GM21825 (cell line): Measurements from ENCODE around the gene TMC6.
"Not testable (repeated sequence)": the region's sequence is repeated elsewhere in the genome, so short reads cannot be mapped to it uniquely, and the experiment has no call there.

Experiments
- ATAC-seq: cut with Tn5 transposase; IDR thresholded peaks from one replicate; pipeline ENCODE4 v1.9.1; 2021; ENCODE audit warnings: mild to moderate bottlenecking, moderate library complexity; ENCODE audit not compliant: unreplicated experiment

TMC6 gene

DNA sequence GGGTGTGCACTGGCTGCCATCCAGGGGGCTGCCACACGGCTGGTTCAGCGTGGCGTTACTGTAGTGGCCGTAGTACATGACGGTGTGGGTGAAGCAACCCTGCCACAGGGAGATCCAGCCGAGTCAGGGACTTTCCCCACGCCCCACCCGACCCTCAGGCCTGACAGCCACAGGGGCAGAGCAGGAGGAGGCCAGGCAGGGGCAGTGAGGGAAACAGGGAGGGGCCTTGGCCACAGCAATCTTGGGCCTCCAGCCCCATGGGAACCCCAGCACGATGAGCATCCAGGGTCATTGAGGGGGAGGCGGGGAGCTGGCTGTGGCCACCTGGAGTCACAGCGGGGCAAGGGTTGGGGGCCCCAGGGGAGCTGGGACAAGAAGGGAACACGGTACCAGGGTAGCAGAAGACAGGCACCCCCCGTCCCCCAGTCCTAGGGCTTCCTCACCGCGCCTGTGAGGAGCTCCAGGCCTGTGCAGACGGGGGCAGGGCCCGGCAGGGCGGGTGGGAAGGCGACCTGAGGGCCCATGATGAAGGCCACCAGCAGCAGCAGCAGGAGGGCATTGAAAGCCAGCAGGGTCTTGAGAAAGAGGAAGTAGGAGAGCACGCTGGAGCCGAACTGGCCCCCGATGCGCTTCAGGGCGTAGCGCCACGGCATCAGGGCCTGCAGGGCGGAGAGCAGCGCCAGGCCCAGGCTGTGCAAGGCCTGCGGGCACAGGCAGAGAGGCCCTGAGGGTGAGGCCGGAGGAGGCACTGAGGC, 4.3 kb downstream of the TMC6 start:
- no peak for ATAC-seq

DNA sequence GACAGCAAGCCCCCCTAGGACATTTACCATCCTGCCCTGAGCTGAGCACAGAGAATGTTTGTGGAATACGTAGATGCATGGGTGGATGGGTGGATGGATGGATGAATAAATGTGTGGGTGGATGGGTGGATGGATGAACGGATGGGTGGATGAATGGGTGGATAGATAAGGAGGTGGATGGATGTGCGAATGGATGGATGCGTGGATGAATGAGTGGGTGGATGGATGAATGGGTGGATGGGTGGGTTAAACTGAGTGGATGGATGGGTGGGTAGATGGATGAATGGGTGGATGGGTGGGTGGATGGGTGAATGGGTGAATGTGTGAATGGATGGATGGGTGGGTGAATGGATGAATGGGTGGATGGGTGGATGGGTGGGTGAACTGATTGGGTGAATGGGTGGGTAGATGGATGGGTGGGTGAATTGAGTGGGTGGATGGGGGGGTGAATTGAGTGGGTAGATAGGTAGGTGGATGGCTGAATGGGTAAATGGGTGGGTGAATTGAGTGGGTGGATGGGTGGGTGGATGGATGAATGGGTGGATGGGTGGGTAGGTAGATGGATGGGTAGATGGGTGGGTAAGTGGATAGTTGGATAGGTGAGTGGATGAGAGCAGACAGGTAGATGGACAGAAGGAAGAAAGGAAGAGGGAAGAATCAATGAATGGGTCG, 5.2 kb downstream of the TMC6 start:
- no peak for ATAC-seq

DNA sequence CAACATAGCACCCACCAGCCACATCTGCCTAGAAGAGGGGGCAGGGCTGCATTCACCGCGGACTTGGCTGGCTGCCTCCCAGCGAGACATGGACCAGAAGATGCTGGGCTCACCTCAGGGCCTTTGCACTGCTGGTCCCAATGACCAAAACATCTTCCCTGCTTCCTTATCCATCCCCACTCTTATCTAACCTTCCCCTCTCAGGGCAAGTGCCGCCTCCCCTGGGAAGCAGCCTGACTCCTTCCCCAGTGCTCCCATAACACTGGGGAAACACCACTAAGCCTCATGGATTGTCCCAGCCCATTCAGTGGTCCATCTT, 5.7 kb downstream of the TMC6 start:
- ATAC-seq = no peak

DNA sequence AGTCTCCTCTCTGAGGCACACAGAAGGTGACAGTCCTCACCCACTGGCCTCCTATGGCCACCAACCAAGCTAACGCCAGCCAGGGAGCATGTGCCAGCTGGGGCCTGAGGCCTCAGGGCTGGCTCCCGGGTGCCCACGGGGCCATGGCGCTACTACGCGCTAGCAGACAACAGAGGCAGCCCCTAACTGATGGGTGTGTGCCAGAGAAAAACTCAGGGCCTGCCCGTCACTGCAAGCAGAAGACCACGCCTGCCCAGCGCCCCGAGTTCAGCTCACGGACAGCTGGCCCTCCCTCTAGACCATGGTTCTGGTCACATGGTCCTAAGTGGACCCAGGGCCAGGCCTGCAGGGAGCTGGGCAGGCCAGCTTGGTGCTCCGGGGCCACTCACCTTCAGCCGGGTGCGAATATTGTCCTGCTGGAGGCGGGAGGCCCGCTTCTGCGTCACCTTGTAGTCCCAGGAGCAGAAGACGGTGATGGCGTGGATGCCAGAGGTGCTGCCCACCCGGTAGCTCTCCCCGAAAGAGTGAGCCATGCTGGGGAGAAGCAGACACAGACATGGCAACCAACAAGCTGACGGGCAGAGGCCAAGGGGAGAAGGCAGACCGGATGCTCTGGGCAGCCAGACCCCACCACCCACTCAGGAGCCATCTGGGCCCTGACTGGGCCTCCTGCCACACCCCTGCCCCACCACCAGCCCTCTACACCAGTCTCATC, 6.2 kb downstream of the TMC6 start:
- no peak for ATAC-seq

DNA sequence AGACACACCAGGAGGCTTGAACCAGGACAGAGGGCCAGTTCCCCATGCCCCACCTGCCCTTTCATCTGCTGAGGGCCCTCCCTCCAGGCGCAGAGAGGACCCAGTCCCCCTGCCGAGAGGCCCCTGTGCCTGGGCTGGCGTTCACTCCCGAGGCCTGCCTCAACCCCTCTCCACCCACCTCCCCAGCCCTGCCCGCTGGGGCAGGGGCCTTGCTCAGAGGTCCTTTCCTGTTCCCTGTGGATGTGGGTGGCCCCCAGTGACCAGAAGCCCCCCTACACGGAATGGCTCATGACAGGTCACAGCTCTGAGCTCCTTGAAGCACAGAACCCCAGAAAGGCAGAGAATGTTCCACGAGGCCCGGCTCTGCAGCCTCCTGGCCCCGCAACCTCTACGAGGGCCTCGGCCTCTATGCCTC, 6.7 kb downstream of the TMC6 start:
- ATAC-seq = no peak

DNA sequence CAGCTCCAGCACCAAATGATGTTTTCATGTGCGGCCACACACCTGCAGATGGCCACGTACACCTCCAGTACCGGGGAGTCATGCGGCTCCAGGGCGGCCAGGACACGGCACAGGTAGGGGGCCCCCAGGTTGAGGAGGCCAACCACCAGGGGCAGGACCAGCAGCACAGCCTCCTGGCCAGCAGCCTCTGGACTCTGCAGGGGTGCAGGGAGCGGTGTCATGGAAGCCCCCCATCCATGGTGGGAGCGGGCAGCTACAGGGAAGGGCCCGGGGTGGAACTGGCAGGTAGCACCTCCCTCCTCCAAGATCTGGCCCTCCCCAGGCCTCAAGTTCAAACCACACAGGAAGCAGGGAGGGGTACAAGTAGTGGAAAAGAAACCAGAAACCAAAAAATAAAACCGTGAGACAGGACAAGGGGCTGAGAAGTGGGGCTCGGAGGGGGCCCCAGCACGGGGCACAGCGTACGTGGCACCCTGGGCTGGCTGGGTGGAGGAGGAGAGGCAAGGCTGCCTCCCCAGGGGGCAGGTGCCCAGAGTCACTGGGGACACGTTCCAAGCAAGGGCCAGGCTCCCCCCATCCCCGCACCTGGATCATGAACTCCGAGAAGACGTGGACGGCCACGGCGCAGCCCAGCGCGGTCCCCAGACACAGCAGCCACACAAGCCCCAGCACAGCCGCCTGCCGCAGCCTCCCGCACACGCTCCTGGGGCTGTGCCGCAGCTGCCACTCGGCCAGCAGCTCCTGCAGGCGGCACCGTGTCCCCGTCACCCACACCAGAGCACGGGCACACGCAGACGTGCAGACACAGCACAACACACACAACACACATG, 7.4 kb downstream of the TMC6 start:
- no peak for ATAC-seq

DNA sequence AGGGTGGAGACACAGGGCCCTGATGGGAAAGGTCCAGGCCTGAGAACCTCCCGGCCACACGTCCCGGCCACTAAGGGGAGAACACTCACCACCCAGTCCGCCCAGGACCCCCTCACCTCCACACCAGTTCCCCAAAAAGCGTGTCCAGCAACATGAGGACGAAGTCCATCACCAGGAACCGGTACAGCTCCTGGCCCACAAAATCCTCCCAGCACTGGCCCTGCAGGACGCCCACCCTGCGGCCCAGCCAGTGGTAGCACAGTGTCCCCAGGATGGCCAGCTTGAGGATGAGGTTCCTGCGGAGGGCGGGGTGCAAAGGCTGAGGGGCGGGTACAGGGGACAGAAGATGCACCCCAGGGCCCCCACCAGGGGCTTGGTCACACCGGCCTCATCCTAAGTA, 8.0 kb downstream of the TMC6 start:
- ATAC-seq = no peak

DNA sequence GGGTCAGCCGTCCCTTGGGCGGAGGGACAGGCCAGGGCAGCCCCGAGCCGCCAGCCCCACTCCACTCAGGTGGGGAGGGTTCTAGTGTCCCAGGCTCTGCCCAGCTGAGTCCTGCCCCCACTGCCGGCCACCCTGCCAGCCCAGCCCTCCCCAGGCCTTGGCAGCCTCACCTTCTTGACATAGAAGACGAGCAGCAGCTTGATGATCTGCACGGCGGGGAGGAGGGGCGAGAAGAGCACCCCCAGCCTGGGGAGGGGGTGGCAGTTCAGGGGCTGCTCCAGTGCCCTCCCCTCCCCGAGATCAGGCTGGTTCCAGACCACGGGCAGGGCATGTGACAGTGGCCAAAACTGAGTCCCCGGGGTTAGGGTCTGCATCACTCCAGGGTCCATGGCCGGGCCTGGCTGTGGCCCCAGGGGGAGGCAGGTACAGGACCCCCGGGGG, 9.7 kb downstream of the TMC6 start:
- ATAC-seq = no peak

DNA sequence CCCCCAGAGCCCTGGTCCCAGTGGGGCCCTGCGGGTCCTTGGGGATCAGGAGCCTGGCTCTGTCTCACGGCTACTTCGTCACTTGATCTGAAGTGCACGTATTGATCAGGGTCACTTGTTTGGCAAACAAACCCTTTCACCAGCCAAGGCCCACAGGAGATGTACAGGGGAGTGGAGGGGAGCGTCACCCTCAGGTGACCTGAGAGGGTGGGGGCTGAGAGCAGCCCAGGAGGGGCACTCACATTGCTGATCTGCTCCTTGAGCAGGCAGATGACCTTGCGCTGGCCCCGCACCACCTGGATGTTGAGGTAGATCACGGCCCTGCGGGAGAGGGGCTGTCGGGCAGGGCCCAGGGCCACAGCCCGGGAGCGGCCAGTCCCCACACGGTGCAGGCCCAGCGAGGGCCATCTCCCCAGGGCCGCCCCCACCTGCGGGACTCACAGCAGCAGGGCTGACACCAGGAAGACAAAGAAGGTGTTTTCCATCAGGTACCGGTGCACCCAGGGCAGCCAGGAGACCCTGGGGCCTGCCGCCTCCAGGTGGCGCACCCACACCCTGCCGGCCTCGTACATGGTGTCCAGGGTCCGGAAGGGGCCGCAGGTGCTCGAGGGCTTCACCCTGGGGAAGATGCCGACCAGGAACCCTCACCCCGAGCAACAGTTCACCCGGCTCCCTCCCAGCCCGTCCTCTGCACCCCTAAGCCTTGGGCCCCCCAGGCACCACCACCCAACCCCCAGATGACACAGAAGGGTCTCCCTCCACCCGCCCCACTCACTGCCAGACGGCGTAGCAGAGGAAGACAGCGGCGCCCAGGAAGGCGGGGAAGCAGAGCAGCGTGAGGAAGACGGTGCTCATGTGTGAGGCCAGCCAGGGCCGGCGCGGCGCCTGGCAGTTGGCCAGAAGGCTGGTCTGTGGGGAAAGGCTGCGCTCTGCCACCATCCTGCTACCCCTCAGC, 11.3 kb downstream of the TMC6 start:
- ATAC-seq = no peak

DNA sequence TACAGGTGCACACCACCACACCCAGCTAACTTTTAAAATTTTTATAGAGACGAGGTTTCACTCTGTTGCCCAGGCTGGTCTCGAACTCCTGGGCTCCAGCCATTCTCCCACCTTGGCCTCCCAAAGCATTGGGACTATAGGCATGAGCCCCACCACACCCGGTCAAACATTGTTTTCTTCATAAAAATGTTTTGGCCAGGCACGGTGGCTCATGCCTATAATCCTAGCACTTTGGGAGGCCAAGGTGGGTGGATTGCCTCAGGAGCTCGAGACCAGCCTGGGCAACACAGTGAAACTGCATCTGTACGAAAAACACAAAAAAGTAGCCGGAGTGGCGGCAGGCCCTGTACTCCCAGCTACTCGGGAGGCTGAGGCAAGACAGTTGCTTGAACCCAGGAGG, 12.1 kb downstream of the TMC6 start:
- ATAC-seq = no peak

DNA sequence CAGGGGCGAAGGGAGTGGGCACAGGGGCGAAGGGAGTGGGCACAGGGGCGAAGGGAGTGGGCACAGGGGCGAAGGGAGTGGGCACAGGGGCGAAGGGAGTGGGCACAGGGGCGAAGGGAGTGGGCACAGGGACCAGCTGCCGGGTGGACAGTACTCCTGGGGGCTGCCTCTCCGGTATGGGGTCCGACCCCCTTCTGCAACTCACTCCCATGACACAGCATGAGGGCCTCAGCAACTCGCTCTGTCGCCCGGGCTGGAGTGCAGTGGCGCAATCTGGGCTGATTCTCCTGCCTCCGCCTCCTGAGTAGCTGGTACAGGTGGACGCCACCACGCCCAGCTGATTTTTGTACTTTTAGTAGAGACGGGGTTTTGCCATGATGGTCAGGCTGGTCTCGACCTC, 12.8 kb downstream of the TMC6 start:
- ATAC-seq = not testable (repeated sequence)

DNA sequence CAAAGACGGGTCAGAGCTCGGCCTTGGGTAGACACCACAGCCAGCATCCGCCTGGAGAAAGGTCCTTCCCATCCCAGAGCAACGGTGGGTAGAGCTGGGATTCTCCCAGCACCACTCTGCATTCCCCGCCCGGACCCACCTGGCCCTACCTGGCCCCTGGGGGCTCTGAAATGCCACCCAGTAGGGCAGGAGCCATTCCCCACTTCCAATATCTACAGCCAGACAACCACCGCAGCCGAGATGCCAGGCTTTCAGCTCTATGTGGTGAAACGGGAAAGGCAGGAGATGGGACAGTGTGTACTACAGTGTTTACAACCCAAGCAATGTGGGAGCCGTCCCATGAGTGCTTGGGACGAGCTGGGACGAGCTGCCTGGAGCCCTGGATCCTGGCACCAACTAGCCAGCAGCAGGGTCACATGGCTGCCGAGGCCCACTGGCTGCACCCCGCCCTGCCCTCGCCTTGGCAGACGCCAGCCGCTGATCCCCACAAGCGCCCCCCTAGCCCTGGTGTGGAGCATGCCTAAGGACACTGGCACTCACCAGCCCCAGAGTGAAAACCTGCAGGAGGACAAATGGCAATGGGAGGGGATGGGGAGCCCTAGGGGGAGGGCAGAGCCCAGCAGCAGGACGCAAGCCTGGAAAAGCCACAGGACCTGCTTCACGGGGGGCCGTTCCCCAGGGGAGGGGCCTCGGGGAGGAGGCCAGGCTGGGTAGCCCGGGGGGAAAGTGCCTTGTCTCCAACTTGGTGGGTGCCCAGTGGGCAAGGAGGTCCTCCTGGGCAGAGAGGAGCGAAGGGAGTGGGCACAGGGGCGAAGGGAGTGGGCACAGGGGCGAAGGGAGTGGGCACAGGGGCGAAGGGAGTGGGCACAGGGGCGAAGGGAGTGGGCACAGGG, 13.5 kb downstream of the TMC6 start:
- no peak for ATAC-seq

DNA sequence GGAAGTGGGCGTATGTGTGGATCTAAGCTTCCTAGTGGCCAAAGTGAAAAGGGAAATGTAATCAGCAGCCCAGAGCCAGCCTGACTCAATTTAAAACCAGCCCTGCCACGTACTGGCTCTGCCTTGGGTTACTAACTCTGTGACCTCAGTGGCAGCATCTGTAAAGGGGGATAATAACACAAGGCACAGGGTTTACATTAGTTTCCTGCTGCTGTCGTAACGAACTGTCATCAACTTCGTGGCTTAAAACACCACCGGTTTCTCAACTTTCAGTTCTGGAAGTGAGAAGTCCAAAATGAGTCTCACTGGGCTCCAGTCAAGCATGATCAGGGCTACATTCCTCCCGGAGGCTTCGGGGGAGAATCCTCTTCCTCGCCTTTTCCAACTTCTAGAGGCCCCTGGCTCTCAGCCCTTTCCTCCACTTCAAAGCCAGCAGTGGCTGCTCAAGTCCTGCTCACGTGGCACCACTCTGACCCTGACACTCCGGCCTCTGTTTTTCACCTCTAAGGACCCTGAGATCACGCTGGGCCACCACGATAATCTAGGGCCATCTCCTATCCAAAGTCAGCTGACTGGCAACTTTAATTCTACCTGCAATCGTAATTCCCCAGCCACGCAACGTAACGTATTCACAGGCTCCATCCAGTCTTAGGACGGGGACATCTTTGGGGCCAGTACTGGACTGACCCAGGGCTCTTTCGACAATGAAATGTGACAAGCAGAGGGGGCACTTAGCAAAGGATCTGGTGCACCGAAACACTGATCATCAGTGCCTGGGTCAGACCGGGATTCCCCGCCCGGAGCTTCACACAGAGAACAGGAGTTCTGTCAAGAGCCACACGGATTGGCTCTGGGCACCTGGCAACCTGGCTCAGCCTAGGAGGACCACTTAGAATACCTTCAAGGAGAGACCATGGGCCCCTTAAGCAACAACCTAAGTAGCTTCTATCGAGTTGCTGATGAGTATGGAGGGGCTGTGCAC, 14.5 kb downstream of the TMC6 start:
- no peak for ATAC-seq

DNA sequence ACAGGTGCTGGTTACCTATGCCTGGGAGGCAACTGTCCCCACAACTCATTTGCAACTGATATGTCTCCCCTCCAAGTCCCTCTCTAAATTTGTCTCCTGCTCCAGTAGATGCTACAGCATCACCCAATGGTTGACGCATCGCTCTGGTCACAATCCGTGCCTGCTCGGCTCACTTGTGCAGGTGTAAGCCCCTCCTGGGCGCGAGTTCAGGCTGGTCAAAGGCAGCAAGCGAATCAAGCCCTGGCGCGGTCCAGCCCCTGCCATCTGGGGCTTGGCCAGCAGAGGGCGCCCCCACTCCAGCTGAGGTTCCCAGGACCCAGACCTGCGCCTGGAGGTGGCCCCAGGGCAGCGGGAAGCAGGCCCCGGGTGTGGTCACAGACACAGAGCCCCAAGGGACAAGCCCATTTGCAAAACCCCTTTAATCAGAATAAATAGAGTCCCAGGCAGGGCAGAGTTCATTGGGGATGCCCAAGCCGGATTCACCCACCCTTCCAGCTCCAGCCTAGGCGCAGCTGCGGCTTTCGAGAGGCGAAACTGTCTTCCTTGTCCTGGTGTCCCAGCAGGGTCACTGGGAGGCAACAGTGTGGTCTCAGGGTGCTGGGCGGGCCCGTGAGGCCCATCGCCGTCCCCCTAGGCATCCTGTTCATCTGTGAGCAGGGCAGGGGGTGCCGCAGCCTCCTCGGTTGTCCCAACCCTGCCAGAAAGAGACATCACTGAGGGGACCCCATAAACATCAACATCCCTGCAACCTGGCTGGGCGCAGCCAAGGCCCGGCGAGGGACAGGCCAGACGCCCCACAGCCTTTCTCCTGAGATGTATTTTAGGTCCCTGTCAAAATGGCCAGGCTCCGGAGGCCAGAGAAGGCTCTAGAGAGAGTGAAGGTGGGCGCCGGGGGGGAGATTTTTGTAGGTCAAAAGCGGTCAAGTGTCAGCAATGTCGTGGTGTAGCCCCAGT, 15.8 kb downstream of the TMC6 start:
- ATAC-seq = no peak

DNA sequence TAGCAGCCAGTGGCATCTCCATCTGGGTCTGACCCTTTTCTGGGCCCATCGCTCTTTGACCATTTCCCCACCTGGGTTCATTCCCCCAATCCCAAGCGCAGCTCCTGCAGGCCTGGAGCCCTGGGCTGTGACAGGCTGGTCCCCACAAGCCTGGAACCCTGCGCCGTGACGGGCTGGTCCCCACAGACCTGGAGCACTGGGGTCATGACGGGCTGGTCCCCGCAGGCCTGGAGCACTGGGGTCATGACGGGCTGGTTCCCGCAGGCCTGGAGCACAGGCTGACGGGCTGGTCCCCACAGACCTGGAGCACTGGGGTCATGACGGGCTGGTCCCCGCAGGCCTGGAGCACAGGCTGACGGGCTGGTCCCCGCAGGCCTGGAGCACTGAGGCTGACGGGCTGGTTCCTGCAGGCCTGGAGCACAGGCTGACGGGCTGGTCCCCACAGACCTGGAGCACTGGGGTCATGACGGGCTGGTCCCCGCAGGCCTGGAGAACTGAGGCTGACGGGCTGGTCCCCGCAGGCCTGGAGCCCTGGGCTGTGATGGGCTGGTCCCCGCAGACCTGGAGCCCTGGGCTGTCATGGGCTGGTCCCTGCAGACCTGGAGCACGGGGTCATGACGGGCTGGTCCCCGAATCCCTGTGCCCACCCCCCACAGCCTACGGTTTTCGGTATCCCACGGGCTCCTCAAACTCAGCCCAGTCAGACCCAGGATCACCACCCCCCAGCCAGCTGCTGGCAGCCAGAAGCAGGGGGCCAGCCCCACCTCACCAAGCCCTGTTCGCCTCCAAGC, 16.6 kb downstream of the TMC6 start:
- ATAC-seq = no peak
